ENCODE results near the gene SYCP2. TPM values are rescaled to one million over a fixed set of nuclear protein-coding genes. Genes with fewer than 3 reads are reported as not detected.

The SYCP2 gene
- total RNA-seq (2014; rRNA removed; shearing (Covaris generic)) (0.22 and 0.38 TPM in 2 replicates), polyA plus RNA-seq (2016; fragmentation: Nextera tagmentation; extraction: Ambion mirVana) (0.24 and 0.39 TPM in 2 replicates)

GRCh38 chr20:59933296-59933848, at the start of gene SYCP2:
Gene SYCP2 (minus strand): TSS chr20:59933637. CDS start chr20:59922413, 11,224 bp downstream.
- Histone ChIP-seq H3K9ac (peak within 1 kb of the TSS; percentile 55), H3K79me2 (ENCODE audit: insufficient read depth) (peaks cover 23% of the 10 kb centered on the region), H3K4me3 (peak within 1 kb of the TSS; percentile 75), H3K27me3 (replicated peaks; ENCODE audit: insufficient read depth) (no peaks in the 10 kb centered on the region), H3K4me1 (ENCODE audit: insufficient read depth) (peaks cover 20% of the 10 kb centered on the region), H2AFZ (peak within 1 kb of the TSS; percentile 79), H4K20me1 (ENCODE audit: insufficient read depth) (no peaks in the 10 kb centered on the region; the same call in 1 of the 2 replicates), H3K4me2 (ENCODE audit: unreplicated experiment) (peak within 1 kb of the TSS; percentile 81), H3K9me3 (ENCODE audit: low read depth) (no peaks in the 10 kb centered on the region), H3F3A (ENCODE audit: insufficient read depth) (peaks cover 6% of the 10 kb centered on the region), H3K36me3 (ENCODE audit: low read depth) (no peaks in the 10 kb centered on the region), H3K9me2 (ENCODE audit: insufficient read depth) (no peaks in the 10 kb centered on the region), H3K27ac (no peak within 1 kb of the TSS)
- 37 to 45% methylated on average over 16 to 45 of the region's 65 CpGs for WGBS, 2 experiments (ENCODE audit: low coverage in 1 of 2, low lambda C conversion rate in 2 of 2, missing lambda C conversion rate in 2 of 2)
- no peak for TF ChIP-seq EZH2phosphoT487 (IDR thresholded peaks at IDR 0.05; ENCODE audit: insufficient read depth, low read depth)
- no peak for TF ChIP-seq EZH2 (IDR thresholded peaks at IDR 0.05; ENCODE audit: insufficient read depth, poor library complexity, severe bottlenecking)
- DNase-seq, result peak; percentile 61
- in situ Hi-C loops (cut with MboI), result no loop called here

- no peaks in the 10 kb centered on the region for H3K27me3 ChIP-seq (replicated peaks; ENCODE audit: insufficient read depth)
- H3K4me2 ChIP-seq (ENCODE audit: unreplicated experiment), result no peak overlapping the region
- 81 to 83% methylated on average over 9 of the region's 9 CpGs for WGBS, 2 experiments (ENCODE audit: low coverage in 1 of 2, low lambda C conversion rate in 2 of 2, missing lambda C conversion rate in 2 of 2)
- no peaks in the 10 kb centered on the region for H3K9me2 ChIP-seq (ENCODE audit: insufficient read depth)
- in situ Hi-C loops (cut with MboI), result no loop called here
- no peak overlapping the region for H2AFZ ChIP-seq
- H3K9me3 ChIP-seq (ENCODE audit: low read depth), result no peaks in the 10 kb centered on the region
- H3K9ac ChIP-seq, result no peak overlapping the region
- H4K20me1 ChIP-seq (ENCODE audit: insufficient read depth), result no peaks in the 10 kb centered on the region
- H3K36me3 ChIP-seq (ENCODE audit: low read depth), result no peaks in the 10 kb centered on the region
- H3K4me3 ChIP-seq, result no peak overlapping the region
- H3F3A ChIP-seq (ENCODE audit: insufficient read depth), result no peaks in the 10 kb centered on the region
- H3K4me1 ChIP-seq (ENCODE audit: insufficient read depth), result no peaks in the 10 kb centered on the region
- H3K27ac ChIP-seq, result no peak overlapping the region
- DNase-seq, result no peak
- TF ChIP-seq EZH2phosphoT487 (IDR thresholded peaks at IDR 0.05; ENCODE audit: insufficient read depth, low read depth), result no peak
- TF ChIP-seq EZH2 (IDR thresholded peaks at IDR 0.05; ENCODE audit: insufficient read depth, poor library complexity, severe bottlenecking), result no peak
- H3K79me2 ChIP-seq (ENCODE audit: insufficient read depth), result no peaks in the 10 kb centered on the region
These were observed 49.6 kb upstream of the SYCP2 start for GRCh38 chr20:59983076-59983475.

GRCh38 chr20:59977086-59977485, 43.6 kb upstream of the SYCP2 start:
- in situ Hi-C loops (cut with MboI), result no loop called here
- Histone ChIP-seq H4K20me1 (ENCODE audit: insufficient read depth) (no peaks in the 10 kb centered on the region), H3K4me3 (no peak overlapping the region), H3K79me2 (ENCODE audit: insufficient read depth) (no peaks in the 10 kb centered on the region), H2AFZ (no peak overlapping the region), H3K9ac (no peak overlapping the region), H3K27me3 (replicated peaks; ENCODE audit: insufficient read depth) (no peaks in the 10 kb centered on the region), H3K36me3 (ENCODE audit: low read depth) (no peaks in the 10 kb centered on the region), H3K27ac (no peak overlapping the region), H3F3A (ENCODE audit: insufficient read depth) (no peaks in the 10 kb centered on the region), H3K9me3 (ENCODE audit: low read depth) (no peaks in the 10 kb centered on the region), H3K4me1 (ENCODE audit: insufficient read depth) (no peaks in the 10 kb centered on the region), H3K4me2 (ENCODE audit: unreplicated experiment) (no peak overlapping the region), H3K9me2 (ENCODE audit: insufficient read depth) (no peaks in the 10 kb centered on the region)
- no peak for DNase-seq
- WGBS, 2 experiments (ENCODE audit: low coverage in 1 of 2, low lambda C conversion rate in 2 of 2, missing lambda C conversion rate in 2 of 2), result 58 to 61% methylated on average over 7 to 9 of the region's 9 CpGs
- TF ChIP-seq EZH2 (IDR thresholded peaks at IDR 0.05; ENCODE audit: insufficient read depth, poor library complexity, severe bottlenecking) (no peak), EZH2phosphoT487 (IDR thresholded peaks at IDR 0.05; ENCODE audit: insufficient read depth, low read depth) (no peak)

- Histone ChIP-seq H3K4me2 (ENCODE audit: unreplicated experiment) (no peak overlapping the region), H3K27ac (no peak overlapping the region), H2AFZ (no peak overlapping the region), H3K36me3 (ENCODE audit: low read depth) (no peaks in the 10 kb centered on the region), H3K9ac (no peak overlapping the region), H4K20me1 (ENCODE audit: insufficient read depth) (no peaks in the 10 kb centered on the region), H3K79me2 (ENCODE audit: insufficient read depth) (no peaks in the 10 kb centered on the region), H3K9me2 (ENCODE audit: insufficient read depth) (no peaks in the 10 kb centered on the region), H3K27me3 (replicated peaks; ENCODE audit: insufficient read depth) (no peaks in the 10 kb centered on the region), H3K9me3 (ENCODE audit: low read depth) (no peaks in the 10 kb centered on the region), H3F3A (ENCODE audit: insufficient read depth) (no peaks in the 10 kb centered on the region), H3K4me1 (ENCODE audit: insufficient read depth) (no peaks in the 10 kb centered on the region), H3K4me3 (no peak overlapping the region)
- TF ChIP-seq EZH2 (IDR thresholded peaks at IDR 0.05; ENCODE audit: insufficient read depth, poor library complexity, severe bottlenecking) (no peak), EZH2phosphoT487 (IDR thresholded peaks at IDR 0.05; ENCODE audit: insufficient read depth, low read depth) (no peak)
- in situ Hi-C loops (cut with MboI), result no loop called here
- WGBS, 2 experiments (ENCODE audit: low coverage in 1 of 2, low lambda C conversion rate in 2 of 2, missing lambda C conversion rate in 2 of 2), result 43 to 52% methylated on average over 6 of the region's 6 CpGs
- DNase-seq, result no peak
These were observed 42.8 kb upstream of the SYCP2 start for GRCh38 chr20:59976156-59976782.
